Measurements from ENCODE around the gene VAV3.

GRCh38 chr1:107653765-107654164 is 311.2 kb downstream of the VAV3 start:
- TF ChIP-seq CTCF (IDR thresholded peaks at IDR 0.05), result no peak
- no peak for TF ChIP-seq POLR2A (IDR thresholded peaks at IDR 0.05)

Data from adrenal gland (tissue), 5 donors.